Effector CD8-positive, alpha-beta T cell (primary cell): ENCODE measurements around the gene KCTD2.
"Not testable (repeated sequence)": the region's sequence is repeated elsewhere in the genome, so short reads cannot be mapped to it uniquely, and the experiment has no call there.

Experiments
- DNase-seq: peaks from one replicate; lab custom pipeline; 2025; lab: John Stamatoyannopoulos, UW
- total RNA-seq, 4 experiments: gene quantifications; one replicate each; lab custom pipeline; 2026; lab: John Stamatoyannopoulos, UW

Gene KCTD2, protein sequence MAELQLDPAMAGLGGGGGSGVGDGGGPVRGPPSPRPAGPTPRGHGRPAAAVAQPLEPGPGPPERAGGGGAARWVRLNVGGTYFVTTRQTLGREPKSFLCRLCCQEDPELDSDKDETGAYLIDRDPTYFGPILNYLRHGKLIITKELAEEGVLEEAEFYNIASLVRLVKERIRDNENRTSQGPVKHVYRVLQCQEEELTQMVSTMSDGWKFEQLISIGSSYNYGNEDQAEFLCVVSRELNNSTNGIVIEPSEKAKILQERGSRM
- 54.0 to 79.0 (median 76.9) reads per million in 4 experiments for total RNA-seq

- DNase-seq, result peak; percentile 86
Measured at GRCh38 chr17:75046407-75047289, at the start of gene KCTD2, which contains the start of gene ATP5PD. Gene KCTD2 (plus strand): TSS chr17:75047225. CDS start chr17:75047251, 26 bp downstream. Gene ATP5PD (minus strand): TSS chr17:75046969. CDS start chr17:75042650, 4,319 bp downstream.

DNA sequence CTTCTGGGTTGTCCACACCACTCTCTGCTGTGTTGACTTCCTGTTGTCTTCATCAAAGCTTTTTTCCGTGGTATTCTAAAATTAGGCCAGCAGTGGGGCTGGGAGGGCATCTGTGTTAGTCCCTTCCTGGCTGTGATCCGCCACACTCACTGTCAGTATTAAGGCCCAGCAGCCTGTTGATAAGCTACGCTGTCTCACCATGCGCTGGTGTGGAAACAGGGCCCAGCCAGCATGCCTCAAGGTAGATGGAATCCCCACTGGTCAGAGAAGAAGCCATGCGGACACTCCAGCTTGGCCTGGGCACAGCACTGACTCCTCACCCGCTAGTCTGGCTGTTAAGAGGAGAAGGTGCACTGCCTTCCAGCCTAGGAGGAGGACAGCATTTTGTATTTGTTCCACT is 48.2 kb upstream of the KCTD2 start:
- no peak for DNase-seq

GRCh38 chr17:74999523-74999922 is 47.5 kb upstream of the KCTD2 start:
- DNase-seq, result no peak

DNA sequence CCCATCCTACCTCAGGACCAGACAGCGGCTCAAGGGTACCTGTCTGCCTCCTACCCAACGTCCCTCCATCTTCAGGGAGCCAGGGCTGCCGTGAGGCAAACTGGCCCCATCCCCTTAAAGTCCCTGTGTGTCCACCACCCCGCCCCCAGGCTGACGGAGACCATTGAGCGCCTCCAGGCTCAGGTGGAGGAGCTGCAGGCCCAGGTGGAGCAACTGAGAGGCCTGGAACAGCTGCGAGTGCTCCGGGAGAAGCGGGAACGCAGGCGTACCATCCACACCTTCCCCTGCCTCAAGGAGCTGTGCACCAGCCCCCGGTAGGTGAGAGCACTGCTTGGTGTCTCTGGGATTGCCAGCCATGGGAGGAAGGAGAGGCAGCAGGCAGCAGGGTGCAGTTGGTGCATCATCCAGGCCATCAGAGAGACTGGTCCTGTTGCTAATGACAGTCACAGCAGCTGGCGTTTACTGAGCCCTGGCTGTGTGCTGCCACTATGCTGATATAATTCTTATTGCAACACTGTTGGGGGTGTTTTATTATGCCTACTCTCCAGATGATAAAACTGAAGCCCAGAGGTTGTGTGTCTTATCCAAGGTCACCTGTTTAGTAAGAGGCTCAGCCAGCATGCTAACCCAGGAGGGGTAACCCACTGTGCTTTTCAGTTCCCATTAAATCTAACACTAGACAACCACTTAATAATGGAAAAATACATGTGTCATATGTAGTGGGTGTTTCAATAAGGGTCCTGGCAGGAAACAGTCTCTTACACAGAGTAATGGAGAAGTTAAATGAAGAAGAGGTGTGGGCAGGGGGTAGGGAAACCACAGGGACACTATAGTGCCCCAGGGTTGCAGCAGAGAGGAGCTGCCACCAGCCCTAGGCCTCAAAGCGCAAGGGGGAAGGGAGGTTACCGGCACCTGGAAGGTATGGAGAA is 44.8 kb upstream of the KCTD2 start:
- no peak for DNase-seq

GRCh38 chr17:75003070-75003956 is 43.7 kb upstream of the KCTD2 start:
- no peak for DNase-seq

DNA sequence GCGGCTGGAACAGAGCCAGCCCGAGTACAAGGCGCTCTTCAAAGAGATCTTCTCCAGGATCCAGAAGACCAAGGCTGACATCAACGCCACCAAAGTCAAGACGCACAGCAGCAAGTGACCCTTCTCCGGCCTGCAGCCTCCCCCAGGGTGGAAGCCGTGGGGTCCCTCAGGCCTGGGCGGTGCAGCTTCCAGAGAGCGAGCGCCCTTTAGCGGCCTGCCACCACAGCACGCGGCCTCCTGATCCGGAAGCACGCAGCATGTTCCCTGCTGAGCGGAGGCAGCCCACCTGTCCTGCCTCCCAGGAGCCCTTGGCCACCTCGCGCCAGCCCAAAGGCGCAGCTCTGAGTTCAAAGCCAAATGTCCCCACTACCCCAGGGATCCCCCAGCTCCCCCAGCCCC is 43.1 kb upstream of the KCTD2 start:
- no peak for DNase-seq

DNA sequence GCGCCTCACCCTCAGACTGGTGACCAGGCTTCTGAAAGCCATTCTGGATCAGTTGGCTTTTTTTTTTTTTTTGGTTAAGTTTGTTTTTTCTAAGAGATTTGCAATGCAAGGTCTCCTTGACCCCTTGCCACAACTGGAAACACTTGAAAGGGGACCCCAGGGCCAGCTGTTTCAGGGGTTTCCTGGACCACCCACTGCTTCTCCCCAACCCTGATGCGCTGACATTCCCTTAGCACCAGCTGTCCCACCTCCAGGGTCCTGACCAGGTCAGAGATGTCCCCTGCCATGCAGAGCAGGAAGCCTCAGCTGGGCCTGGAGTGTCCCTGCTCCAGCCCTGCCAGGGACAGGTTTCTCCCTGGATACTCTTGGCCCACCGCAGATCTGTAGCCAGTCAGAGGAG is 42.7 kb upstream of the KCTD2 start:
- DNase-seq, result no peak

DNA sequence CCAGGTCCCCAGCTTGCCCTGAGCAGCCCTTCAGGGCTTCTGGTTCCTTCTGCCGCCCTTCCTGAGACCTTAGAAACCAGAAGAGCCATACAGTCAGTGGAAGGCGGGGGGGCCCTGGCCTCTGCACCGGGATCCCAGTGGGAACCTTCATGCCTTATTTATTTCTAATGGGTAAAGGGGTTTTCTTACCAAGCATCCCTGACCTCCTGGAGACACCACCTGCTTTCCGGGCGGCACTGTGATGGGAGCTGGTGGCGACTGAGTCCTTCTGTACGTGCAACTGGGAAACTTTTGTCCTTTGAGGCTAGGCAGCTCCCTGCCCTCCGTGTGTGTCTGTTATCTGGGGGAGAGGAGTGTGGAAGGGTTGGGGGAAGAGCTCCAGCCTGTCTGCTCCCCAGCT is 41.7 kb upstream of the KCTD2 start:
- DNase-seq, result no peak

DNA sequence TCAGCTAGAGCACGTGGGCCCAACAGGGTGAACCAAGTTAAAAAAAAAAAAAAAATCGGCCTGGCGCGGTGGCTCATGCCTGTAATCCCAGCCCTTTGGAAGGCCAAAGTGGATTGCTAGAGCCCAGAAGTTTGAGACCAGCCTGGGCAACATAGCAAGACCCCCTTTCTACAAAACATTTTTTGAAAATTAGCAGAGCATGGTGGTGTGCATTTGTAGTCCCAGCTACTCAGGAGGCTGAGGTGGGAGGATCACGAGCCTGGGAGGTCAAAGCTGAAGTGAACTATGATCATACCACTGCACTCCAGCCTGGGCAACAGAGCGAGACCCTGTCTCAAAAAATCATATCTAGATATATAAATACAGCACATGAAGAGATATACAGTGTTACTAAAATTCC is 40.9 kb upstream of the KCTD2 start:
- not testable (repeated sequence) for DNase-seq

- DNase-seq, result no peak
Measured at GRCh38 chr17:75006653-75007052, 40.4 kb upstream of the KCTD2 start.

DNA sequence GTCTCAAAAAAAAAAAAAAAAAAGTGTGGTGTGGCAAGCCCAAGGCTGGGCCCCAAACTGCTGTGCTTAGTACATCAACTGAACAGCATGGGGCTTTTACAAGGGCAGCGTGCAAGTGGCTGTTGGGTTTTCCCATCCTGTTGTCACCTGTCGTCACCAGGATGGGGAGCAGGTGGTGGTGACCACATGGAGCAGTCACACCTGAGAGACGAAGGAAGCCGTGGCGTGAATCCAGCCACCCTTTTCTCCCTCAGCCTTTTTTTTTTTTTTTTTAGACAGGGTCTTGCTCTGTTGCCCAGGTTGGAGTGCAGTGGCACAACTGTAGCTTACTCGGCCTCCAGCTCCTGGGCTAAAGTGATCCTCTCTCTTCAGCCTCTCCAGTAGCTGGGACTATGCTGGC is 38.7 kb upstream of the KCTD2 start:
- DNase-seq, result no peak

GRCh38 chr17:75009139-75009724 is 37.8 kb upstream of the KCTD2 start:
- no peak for DNase-seq

GRCh38 chr17:75010683-75011400 is 36.2 kb upstream of the KCTD2 start:
- no peak for DNase-seq

- DNase-seq, result no peak
Measured at GRCh38 chr17:75011401-75012095, 35.5 kb upstream of the KCTD2 start.

GRCh38 chr17:75012096-75012345 is 35.0 kb upstream of the KCTD2 start:
- no peak for DNase-seq

- DNase-seq, result peak; percentile 54
Measured at GRCh38 chr17:75012346-75013091, 34.5 kb upstream of the KCTD2 start, which contains the start of gene MRPL58. Gene MRPL58 (plus strand): TSS chr17:75012670. CDS start chr17:75012687, 17 bp downstream.

DNA sequence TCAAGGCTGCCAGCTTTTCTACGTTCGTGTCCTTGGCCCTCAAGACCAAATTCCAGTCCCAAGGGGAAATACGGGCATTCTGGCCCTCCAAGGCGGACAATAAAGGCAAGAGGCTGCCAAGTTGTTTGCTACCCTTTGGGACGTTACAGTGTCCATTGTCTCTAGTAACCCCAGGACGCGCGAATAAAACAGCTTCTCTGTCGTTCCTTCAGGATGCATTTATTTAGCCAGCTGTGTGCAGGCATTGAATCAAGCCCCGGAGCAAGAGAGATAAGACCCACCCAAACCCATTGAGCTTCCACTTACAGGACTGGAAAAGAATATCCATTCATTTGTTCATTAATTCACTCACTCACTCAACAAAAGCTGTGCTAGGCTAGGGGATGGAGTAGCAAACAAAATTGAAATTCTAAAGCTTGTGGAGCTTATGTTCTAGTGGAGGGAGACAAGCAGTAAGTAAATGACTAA is 33.9 kb upstream of the KCTD2 start:
- DNase-seq, result no peak

GRCh38 chr17:75019146-75019545 is 27.9 kb upstream of the KCTD2 start:
- DNase-seq, result no peak

DNA sequence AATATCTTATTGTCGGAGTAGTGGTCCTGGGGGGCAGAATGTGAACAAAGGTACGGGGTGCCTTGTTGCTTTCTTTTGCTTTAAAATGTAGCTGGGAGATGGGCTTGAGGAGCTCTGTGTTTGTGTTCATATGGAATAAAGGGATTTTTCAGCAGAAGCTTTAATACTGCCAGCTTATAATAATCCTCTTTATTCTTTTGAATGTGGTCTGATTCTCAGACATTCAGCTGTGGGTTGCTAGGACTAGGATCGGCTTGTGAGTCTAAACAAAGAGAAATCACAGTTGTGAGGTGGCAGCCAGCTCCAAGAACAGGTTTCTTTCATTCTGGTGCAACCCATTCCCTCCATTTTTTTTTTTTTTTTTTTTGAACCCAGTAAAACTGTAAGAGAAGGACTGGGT is 27.3 kb upstream of the KCTD2 start:
- no peak for DNase-seq
